NCI-H460 (cell line): Measurements from ENCODE around the gene ZNF786. TPM values are rescaled to one million over a fixed set of nuclear protein-coding genes. Genes with fewer than 3 reads are reported as not detected.
"Not testable (repeated sequence)": the region's sequence is repeated elsewhere in the genome, so short reads cannot be mapped to it uniquely, and the experiment has no call there.

Source experiments
- DNase-seq: peaks from one replicate; pipeline ENCODE4 v3.0.0-alpha.2; 2016; ENCODE audit warnings: low read depth; ENCODE audit errors: extremely low read depth
- small RNA-seq, 2 experiments: library from RNA; depleted of rRNA; stranded (forward); fragments of <200 nt; gene quantifications; one replicate each; pipeline ENCODE3, GENCODE V24; 2014
- total RNA-seq: library from RNA; depleted of rRNA; stranded (reverse); fragments of >200 nt; shearing (Covaris generic); gene quantifications from 2 replicates; pipeline ENCODE4 v1.2.3, GENCODE V29; 2014; rRNA removed

The ZNF786 gene
- total RNA-seq, 1 experiment from 2014 or later: 5.0 TPM

DNA sequence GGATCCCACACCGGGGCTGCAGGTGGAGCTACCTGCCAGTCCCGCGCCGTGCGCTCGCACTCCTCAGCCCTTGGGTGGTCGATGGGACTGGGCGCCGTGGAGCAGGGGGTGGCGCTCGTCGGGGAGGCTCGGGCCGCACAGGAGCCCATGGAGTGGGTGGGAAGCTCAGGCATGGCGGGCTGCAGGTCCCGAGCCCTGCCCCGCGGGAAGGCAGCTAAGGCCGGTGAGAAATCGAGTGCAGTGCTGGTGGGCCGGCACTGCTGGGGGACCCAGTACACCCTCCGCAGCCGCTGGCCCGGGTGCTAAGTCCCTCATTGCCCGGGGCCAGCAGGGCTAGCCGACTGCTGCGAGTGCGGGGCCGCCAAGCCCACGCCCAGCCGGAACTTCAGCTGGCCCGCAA, 51.9 kb downstream of the ZNF786 start:
- DNase-seq: not testable (repeated sequence)

- no peak for DNase-seq
Measured at GRCh38 chr7:149036676-149037075, 53.8 kb downstream of the ZNF786 start.

DNA sequence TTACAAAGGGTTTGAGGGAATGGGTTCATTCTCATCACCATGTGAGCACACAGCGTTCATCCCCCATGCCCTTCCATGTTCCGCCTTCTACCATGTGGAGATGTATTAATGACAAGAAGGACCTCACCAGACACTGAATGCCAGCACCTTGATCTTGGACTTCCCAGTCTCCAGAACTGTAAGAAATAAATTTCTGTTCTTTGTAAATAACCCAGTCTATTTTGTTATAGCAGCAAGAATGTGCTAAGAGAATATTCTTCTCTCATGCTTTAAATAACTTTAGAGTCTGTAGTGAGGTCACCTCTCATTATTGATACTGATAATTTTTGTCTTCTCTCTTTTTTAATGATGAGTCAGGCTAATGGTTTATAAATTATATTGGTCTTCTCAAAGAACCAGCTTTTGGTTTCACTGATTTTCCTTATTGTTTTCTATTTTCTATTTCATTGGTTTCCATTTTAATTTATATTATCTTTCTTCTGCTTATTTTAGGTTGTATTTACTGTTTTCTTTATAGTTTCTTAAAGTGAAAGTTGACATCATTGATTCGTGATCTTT, 59.1 kb downstream of the ZNF786 start:
- DNase-seq: no peak

DNA sequence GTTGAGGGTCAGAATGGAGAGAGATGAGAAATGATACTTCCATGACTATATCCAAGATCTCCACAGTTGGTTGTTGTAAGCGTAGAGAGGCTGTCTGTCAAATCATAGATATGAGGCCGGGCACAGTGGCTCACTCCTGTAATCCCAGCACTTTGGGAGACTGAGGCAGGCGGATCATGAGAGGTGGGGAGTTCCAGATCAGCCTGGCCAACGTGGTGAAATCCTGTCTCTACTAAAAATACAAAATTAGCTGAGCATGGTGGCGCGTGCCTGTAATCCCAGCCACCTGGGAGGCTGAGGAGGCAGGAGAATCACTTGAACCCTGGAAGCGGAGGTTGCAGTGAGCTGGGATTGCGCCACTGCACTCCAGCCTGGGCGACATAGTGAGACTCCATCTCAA, 60.1 kb downstream of the ZNF786 start:
- not testable (repeated sequence) for DNase-seq

DNA sequence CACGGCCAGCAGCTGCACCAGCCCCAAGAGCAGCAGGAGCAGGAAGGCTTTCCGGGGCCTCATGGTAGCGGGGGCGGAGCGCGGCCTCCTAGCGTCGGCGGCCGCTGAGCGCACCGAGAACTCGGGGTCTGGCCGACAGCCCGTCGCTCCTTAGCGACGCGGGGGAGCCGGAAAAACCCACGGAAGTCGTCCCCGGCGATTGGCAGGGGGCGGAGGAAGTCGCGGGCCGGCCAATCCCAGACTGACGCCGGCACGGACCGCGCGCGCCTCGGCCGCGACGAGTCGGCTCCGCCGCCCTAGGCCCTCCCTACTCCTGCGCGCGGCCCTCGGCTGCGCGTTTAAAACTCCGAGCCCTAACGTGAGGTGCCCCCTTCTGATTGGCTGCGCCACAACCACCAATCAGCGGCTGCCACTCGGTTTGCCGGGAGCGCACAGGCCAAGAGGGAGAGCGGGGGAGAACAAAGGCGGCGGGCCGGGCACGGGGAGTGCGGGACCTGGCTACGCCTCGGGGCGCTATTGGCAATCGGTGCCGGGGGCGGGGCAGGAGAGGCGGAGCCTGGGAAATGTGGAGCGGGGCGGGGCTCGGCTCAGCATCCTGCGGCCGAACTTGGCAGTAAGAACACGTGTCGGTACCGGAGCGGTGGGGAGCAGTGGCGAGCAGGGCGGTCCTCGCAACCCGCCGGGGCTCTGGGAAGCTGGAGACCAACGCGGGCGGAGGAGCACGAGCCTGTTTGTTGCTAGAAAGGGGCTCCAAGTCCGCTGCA, 62.0 kb downstream of the ZNF786 start, which contains the start of gene PDIA4:
TSS of gene PDIA4 (minus strand) at position 160 of the 764 bp plus-strand sequence. CDS start at position 63, 97 bp downstream.
- peak; percentile 100 for DNase-seq

- DNase-seq: no peak
Measured at GRCh38 chr7:149027611-149028345, 62.7 kb downstream of the ZNF786 start.

DNA sequence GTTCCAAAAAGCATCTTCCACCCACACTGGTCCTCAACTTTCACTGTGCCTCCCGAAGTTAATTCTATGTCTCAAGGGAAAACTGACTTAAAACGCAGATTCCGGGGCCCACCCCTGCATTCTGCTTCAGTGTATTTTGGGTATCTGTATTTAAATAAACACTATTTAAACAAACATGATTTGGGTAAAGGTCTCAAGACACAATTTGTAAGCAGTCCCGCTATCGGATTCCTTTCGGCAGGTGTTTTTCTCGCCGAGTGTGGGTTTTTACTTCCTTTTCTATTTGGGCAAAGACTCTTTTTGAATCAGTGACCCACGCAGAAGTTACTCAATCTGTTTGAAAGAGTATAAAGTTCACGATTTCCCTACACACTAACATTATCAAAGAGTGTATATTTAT, 63.5 kb downstream of the ZNF786 start:
- no peak for DNase-seq

DNA sequence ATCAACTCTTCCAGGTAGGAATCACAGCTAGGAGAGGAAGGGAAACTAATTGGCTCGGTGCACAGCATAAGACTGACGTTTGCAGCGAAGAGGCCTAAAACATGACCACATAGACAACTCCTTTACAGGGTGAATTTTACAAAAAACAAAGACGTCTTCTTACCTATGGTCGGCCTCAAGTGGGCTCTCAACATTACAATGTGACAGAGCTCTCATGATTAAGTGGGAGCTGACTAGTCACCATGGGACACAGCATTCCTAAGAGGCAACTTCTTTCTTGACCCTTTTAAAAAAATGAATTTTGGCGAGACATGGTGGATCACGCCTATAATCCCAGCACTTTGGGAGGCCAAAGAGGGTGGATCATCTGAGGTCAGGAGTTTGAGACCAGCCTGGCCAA, 66.9 kb downstream of the ZNF786 start:
- no peak for DNase-seq

DNA sequence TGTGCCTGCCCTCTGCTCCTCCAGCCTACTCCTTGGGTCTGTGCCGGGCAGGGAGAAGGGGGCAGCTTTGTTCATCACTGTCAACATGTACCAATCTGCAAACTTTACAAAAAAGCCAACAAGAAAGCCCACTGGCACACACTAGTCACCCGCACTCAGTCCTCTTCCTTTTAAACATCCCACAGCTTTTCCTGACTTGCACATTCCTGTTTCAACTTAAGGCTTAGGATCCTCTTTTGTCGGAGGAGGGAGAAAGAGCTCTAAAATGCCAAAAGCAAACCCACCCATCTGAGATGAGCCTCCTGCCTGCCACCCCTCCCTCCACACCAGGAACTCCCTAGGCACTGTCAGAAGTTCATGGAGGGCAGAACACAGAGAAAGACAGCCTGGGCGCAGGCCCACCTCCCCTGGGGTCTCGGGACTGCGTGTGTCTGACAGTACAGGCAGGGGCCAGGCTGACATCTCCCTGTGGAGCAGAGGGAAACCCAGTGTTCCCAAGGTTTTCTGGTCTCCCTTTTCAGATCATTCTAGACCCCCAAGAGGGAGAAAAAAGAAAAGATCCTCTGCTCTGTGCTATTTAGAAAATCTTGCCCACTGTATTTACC, 67.7 kb downstream of the ZNF786 start:
- DNase-seq: no peak

DNA sequence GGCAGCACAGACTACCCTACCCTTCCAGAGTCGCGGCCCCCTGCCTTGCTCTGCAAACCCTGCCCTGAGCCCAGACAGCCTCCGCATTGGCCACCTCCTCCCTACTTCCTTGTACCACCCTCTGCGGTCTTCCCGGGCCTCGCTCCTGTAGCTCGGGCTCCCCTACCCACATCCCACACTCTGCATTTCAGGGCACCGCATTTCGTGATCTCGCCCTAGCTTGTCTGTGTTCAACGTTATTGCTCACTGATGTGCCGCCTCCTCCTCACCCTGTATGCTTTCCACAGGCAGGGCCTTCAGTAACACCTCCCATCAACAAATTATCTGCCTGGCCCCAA, 68.8 kb downstream of the ZNF786 start:
- DNase-seq: no peak

DNA sequence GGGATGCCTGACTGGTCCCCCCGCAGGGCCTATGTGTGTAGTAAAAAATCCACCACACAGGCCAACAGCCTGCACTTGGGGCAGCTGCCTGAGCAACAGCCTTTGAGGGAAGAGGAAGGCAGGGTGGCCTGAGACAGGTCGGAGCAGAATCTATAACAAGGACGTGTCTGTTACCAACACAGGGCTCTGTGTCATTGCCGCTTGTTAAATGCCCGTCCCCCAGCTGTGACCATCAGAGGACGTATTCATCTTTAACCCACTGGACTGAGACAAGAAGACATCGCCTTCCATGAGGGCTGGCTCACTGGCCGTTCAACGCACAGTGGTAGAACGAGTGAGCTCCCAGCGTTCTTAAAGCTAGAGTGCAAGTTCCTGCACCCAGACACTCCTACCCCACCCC, 70.0 kb downstream of the ZNF786 start:
- DNase-seq: no peak

Small RNAs within 50 kb of the gene (small RNA-seq; reads per million reads assigned to genes)
- gene COX6B1P1 (0 reads per million in 2 experiments), gene RN7SL521P (0.17 to 40.1 reads per million in 2 experiments), gene RNU6-650P (0 to 0.06 reads per million in 2 experiments)

Other genes starting within 250 kb of the ZNF786 start
- gene EZH2, start 206.4 kb downstream of the ZNF786 start, total RNA-seq: 26.0 and 35.5 TPM in 2 replicates
- 248 and 264 TPM in 2 replicates for gene PDIA4, start 62.2 kb downstream of the ZNF786 start, total RNA-seq
- 0.26 and 0.87 TPM in 2 replicates for gene ZNF425, start 35.6 kb upstream of the ZNF786 start, total RNA-seq
- gene ZNF398, start 56.7 kb upstream of the ZNF786 start, total RNA-seq: 10.2 and 10.7 TPM in 2 replicates
- gene ZNF282, start 104.8 kb upstream of the ZNF786 start, total RNA-seq: 18.7 and 19.6 TPM in 2 replicates
- 4.5 and 5.5 TPM in 2 replicates for gene ZNF212, start 148.9 kb upstream of the ZNF786 start, total RNA-seq
- gene ZNF783, start 171.5 kb upstream of the ZNF786 start, total RNA-seq: 3.0 and 3.7 TPM in 2 replicates